NCI-H1105 treated with DMSO at 0.1 percent for 48 hours (cell line): ENCODE results near the gene CCDC124.
A peak's percentile ranks its signal among the peaks of the same experiment; 100 is the strongest.
"Not testable (repeated sequence)": the region's sequence is repeated elsewhere in the genome, so short reads cannot be mapped to it uniquely, and the experiment has no call there.

Experiments used
- DNase-seq: peaks from one replicate; lab custom pipeline; 2025; lab: John Stamatoyannopoulos, UW

CCDC124 gene

GRCh38 chr19:17932485-17933338 lies at the start of gene CCDC124:
CCDC124 (plus strand) TSS chr19:17933015; CDS start chr19:17936421, 3,406 bp downstream.
- DNase-seq: peak; percentile 92

- DNase-seq: no peak
Measured at GRCh38 chr19:17883627-17884410, 49.0 kb upstream of the CCDC124 start.

- DNase-seq: no peak
Measured at GRCh38 chr19:17886515-17886914, 46.3 kb upstream of the CCDC124 start.

GRCh38 chr19:17887221-17887620 lies 45.6 kb upstream of the CCDC124 start:
- DNase-seq: not testable (repeated sequence)

- DNase-seq: no peak
Measured at GRCh38 chr19:17888260-17888659, 44.6 kb upstream of the CCDC124 start.

- DNase-seq: no peak
Measured at GRCh38 chr19:17889609-17890214, 43.1 kb upstream of the CCDC124 start.

- DNase-seq: no peak
Measured at GRCh38 chr19:17893766-17894165, 39.0 kb upstream of the CCDC124 start.

- DNase-seq: peak; percentile 12
Measured at GRCh38 chr19:17902701-17903100, 30.1 kb upstream of the CCDC124 start.

GRCh38 chr19:17908244-17908643 lies 24.6 kb upstream of the CCDC124 start:
- DNase-seq: no peak

GRCh38 chr19:17909003-17909732 lies 23.6 kb upstream of the CCDC124 start:
- no peak for DNase-seq

GRCh38 chr19:17910791-17911360 lies 21.9 kb upstream of the CCDC124 start:
- no peak for DNase-seq

GRCh38 chr19:17915940-17916593 lies 16.7 kb upstream of the CCDC124 start:
- DNase-seq: no peak

- not testable (repeated sequence) for DNase-seq
Measured at GRCh38 chr19:17918151-17918550, 14.7 kb upstream of the CCDC124 start.

- DNase-seq: not testable (repeated sequence)
Measured at GRCh38 chr19:17919122-17919521, 13.7 kb upstream of the CCDC124 start.

GRCh38 chr19:17920527-17920926 lies 12.3 kb upstream of the CCDC124 start:
- no peak for DNase-seq

- no peak for DNase-seq
Measured at GRCh38 chr19:17922138-17922537, 10.7 kb upstream of the CCDC124 start.

- no peak for DNase-seq
Measured at GRCh38 chr19:17926044-17926443, 6.8 kb upstream of the CCDC124 start.

GRCh38 chr19:17929056-17929455 lies 3.8 kb upstream of the CCDC124 start:
- DNase-seq: no peak

- peak; percentile 51 for DNase-seq
Measured at GRCh38 chr19:17931532-17932191, 1.2 kb upstream of the CCDC124 start.

GRCh38 chr19:17933414-17934129 lies 757 bp downstream of the CCDC124 start:
- DNase-seq: no peak
